HepG2 (cell line): ENCODE data around the gene OR8B4. TPM values are rescaled to one million over a fixed set of nuclear protein-coding genes. Genes with fewer than 3 reads are reported as not detected.

Experiments used
- ATAC-seq: fragments of 200-7000 bp; cut with Tn5 transposase; 3 replicates; pipeline ENCODE4 v1.9.1; 2020; ENCODE audit warnings: mild to moderate bottlenecking, moderate library complexity
- BruUV-seq: library from RNA; stranded (reverse); fragments of 400-500 nt; replicated peaks from 2 replicates; lab custom pipeline; 2021; lab: Mats Ljungman, UMichigan
- CTCF ChIA-PET: fragments of 300-600 bp; formaldehyde crosslinking; extraction: SDS; loops from one replicate; lab custom pipeline; 2021; ENCODE audit warnings: low total read pairs, inconsistent platforms, low intra/inter-chr PET ratio; lab: Yijun Ruan, JAX
- POLR2A ChIA-PET: fragments of 350-600 bp; sonication (Branson Sonifier 250); formaldehyde crosslinking; loops from one replicate; lab custom pipeline; 2020; ENCODE audit warnings: antibody characterized with exemption, inconsistent platforms; lab: Yijun Ruan, JAX
- DNase-seq: peaks from one replicate; pipeline ENCODE4 v3.0.0-alpha.2; 2015; ENCODE audit warnings: low spot score
- FAIRE-seq: peaks from 3 replicates; lab custom pipeline; 2011; peaks lifted over from hg19 to GRCh38; lab: Jason Lieb, UNC
- H2AFZ ChIP-seq: one replicate; pipeline ENCODE4 v1.6.1; 2011; ENCODE audit warnings: low read length, inconsistent platforms
- H3K27ac ChIP-seq: fragments of 300-600 bp; 3 replicates; pipeline ENCODE4 v1.8.0; 2011; ENCODE audit warnings: mixed run types, mild to moderate bottlenecking, mixed read lengths, low read length, inconsistent platforms; ENCODE audit not compliant: insufficient read depth; ENCODE audit errors: extremely low read length
- H3K27me3 ChIP-seq, 2 experiments: fragments of 200-600 bp in 1 of 2; 2 replicates in 1 of 2; 3 replicates in 1 of 2; pipeline versions ENCODE4 v1.6.0 to v1.8.0; 2011; ENCODE audit warnings: low read length in 2 of 2, mild to moderate bottlenecking in 2 of 2, moderate library complexity in 2 of 2, inconsistent platforms in 1 of 2; ENCODE audit not compliant: insufficient read depth in 2 of 2, control insufficient read depth in 1 of 2
- H3K36me3 ChIP-seq, 2 experiments: fragments of 200-600 bp in 1 of 2; replicated peaks in 1 of 2; 2 replicates in 1 of 2; 3 replicates in 1 of 2; pipeline versions ENCODE4 v1.5.1 to v1.8.0; 2011; ENCODE audit warnings: low read length in 2 of 2, inconsistent platforms in 1 of 2; ENCODE audit not compliant: insufficient read depth in 2 of 2, control insufficient read depth in 1 of 2
- H3K4me1 ChIP-seq: 2 replicates; pipeline ENCODE4 v1.5.1; 2012; ENCODE audit warnings: low read length, inconsistent platforms; ENCODE audit not compliant: insufficient read depth
- H3K4me2 ChIP-seq: 2 replicates; pipeline ENCODE4 v1.6.0; 2011; ENCODE audit warnings: low read depth, low read length, inconsistent platforms
- H3K4me3 ChIP-seq, 3 experiments: fragments of 200-600 bp in 1 of 3; sonication (generic), shearing (Covaris generic) in 1 of 3; replicated peaks in 1 of 3; 2 replicates each; pipeline ENCODE4 v1.5.1; 2011 to 2016; ENCODE audit warnings: low read length in 3 of 3, inconsistent platforms in 2 of 3, low read depth in 2 of 3, mild to moderate bottlenecking in 2 of 3, control low read depth in 1 of 3, mixed read lengths in 1 of 3; ENCODE audit not compliant: insufficient read depth in 1 of 3
- H3K79me2 ChIP-seq: one replicate; pipeline ENCODE4 v1.6.1; 2011; ENCODE audit warnings: low read length, inconsistent platforms; ENCODE audit not compliant: insufficient read depth
- H3K9ac ChIP-seq: 2 replicates; pipeline ENCODE4 v1.6.0; 2011; ENCODE audit warnings: mild to moderate bottlenecking, low read depth, low read length, inconsistent platforms; ENCODE audit not compliant: insufficient read depth
- H3K9me3 ChIP-seq: 2 replicates; pipeline ENCODE4 v1.5.1; 2012; ENCODE audit warnings: mild to moderate bottlenecking, low read length
- H4K20me1 ChIP-seq: 2 replicates; pipeline ENCODE4 v1.6.0; 2011; ENCODE audit warnings: inconsistent platforms, mild to moderate bottlenecking, low read length, moderate library complexity; ENCODE audit not compliant: insufficient read depth
- KAT2B ChIP-seq: fragments of 150-350 bp; IDR thresholded peaks from 2 replicates; pipeline ENCODE4 v1.6.1; 2014; ENCODE audit warnings: low read depth, low read length, borderline replicate concordance
- KLF13 ChIP-seq: sonication (generic); formaldehyde crosslinking; IDR thresholded peaks from 2 replicates; pipeline ENCODE4 v1.4.0; 2020; ENCODE audit warnings: mild to moderate bottlenecking, missing genetic modification reagents
- SMARCE1 ChIP-seq: fragments of 450-650 bp; IDR thresholded peaks from 2 replicates; pipeline ENCODE4 v1.6.1; 2017; ENCODE audit warnings: borderline replicate concordance
- SRSF9 ChIP-seq: fragments of 200-400 bp; formaldehyde crosslinking; IDR thresholded peaks from 2 replicates; pipeline ENCODE4 v1.6.1; 2018; ENCODE audit warnings: borderline replicate concordance, mild to moderate bottlenecking, low read depth, low read length; ENCODE audit not compliant: insufficient read depth, poor library complexity, severe bottlenecking
- SRY ChIP-seq: sonication (generic); formaldehyde crosslinking; IDR thresholded peaks from 2 replicates; pipeline ENCODE4 v1.8.0; 2022; ENCODE audit warnings: mild to moderate bottlenecking, missing genetic modification reagents
- TARDBP ChIP-seq: sonication (generic); formaldehyde crosslinking; IDR thresholded peaks from 2 replicates; pipeline ENCODE4 v1.8.0; 2022; ENCODE audit warnings: mild to moderate bottlenecking, missing genetic modification reagents
- TFDP2 ChIP-seq: sonication (generic); formaldehyde crosslinking; IDR thresholded peaks from 2 replicates; pipeline ENCODE4 v1.4.0; 2020; ENCODE audit warnings: missing genetic modification reagents
- ZKSCAN1 ChIP-seq: fragments of 150-350 bp; IDR thresholded peaks from 2 replicates; pipeline ENCODE4 v1.6.1; 2014; ENCODE audit warnings: low read length
- ZNF737 ChIP-seq: sonication (generic); formaldehyde crosslinking; IDR thresholded peaks from 2 replicates; pipeline ENCODE4 v1.5.0; 2020; ENCODE audit warnings: missing genetic modification reagents, mild to moderate bottlenecking, borderline replicate concordance
- ZNF766 ChIP-seq: sonication (generic); formaldehyde crosslinking; IDR thresholded peaks from 2 replicates; pipeline ENCODE4 v1.5.0; 2020; ENCODE audit warnings: missing genetic modification reagents, borderline replicate concordance
- ZNF792 ChIP-seq: IDR thresholded peaks from 2 replicates; pipeline ENCODE4 v1.6.1; 2016
- ZNF879 ChIP-seq: sonication (generic); formaldehyde crosslinking; IDR thresholded peaks from 2 replicates; pipeline ENCODE4 v1.8.1; 2023; ENCODE audit warnings: missing genetic modification reagents
- WGBS: methylation state at CpG from one replicate; pipeline ENCODE4 v1.1.6; 2017; ENCODE audit warnings: low lambda C conversion rate; 5-methylcytosine and 5-hydroxymethylcytosine counted together
- in situ Hi-C: cut with HindIII; loops from 2 replicates; pipeline ENCODE4 v1.10.0; 2017; ENCODE audit warnings: low pct_unique_long_range_greater_than_20kb; ENCODE audit not compliant: extremely low pct_ligation_motif_present
- intact Hi-C: fragments of 100-400 bp; cut with micrococcal nuclease; formaldehyde crosslinking; loops from one replicate; pipeline ENCODE4 v1.10.0; 2022; ENCODE audit not compliant: unreplicated experiment
- polyA plus RNA-seq, 8 experiments: library from polyadenylated mRNA; depleted of rRNA in 3 of 8; stranded (reverse) in 7 of 8; unstranded in 1 of 8; fragments of >200 nt; fragmentation: Illumina TruSeq in 4 of 8; extraction: Trizol in 4 of 8; gene quantifications; 2 replicates each; pipeline versions ENCODE4 v1.2.1 to v1.2.3, GENCODE V29; 2011 to 2016; ENCODE audit warnings: low read depth in 4 of 8, missing spikeins in 1 of 8, mixed read lengths in 1 of 8; ENCODE audit not compliant: insufficient read depth in 1 of 8
- total RNA-seq, 5 experiments: library from RNA; depleted of rRNA; stranded (reverse); fragments of >200 nt; fragmentation: Illumina TruSeq; extraction: Trizol; gene quantifications; 2 replicates each; pipeline ENCODE4 v1.2.3, GENCODE V29; 2016; ENCODE audit warnings: low read depth in 1 of 5
- TF ChIP-seq, protein P1 (sequence below): sonication (generic); formaldehyde crosslinking; IDR thresholded peaks from 2 replicates; pipeline ENCODE4 v1.5.1; 2020; ENCODE audit warnings: missing genetic modification reagents, mild to moderate bottlenecking, borderline replicate concordance
- TF ChIP-seq, protein P2 (sequence below): sonication (generic); formaldehyde crosslinking; IDR thresholded peaks from 2 replicates; pipeline ENCODE4 v1.4.0; 2020; ENCODE audit warnings: mild to moderate bottlenecking, missing genetic modification reagents

Gene OR8B4
- total and polyA plus RNA-seq, 2 of the 13 experiments (the other 11 are each of a cell fraction or from before 2014, with no cell fraction given) = not detected

GRCh38 chr11:124434699-124435098, 10.0 kb upstream of the OR8B4 start:
- no peak for TF ChIP-seq ZNF879 (CRISPR knock-in tag)
- TF ChIP-seq, protein P1, sequence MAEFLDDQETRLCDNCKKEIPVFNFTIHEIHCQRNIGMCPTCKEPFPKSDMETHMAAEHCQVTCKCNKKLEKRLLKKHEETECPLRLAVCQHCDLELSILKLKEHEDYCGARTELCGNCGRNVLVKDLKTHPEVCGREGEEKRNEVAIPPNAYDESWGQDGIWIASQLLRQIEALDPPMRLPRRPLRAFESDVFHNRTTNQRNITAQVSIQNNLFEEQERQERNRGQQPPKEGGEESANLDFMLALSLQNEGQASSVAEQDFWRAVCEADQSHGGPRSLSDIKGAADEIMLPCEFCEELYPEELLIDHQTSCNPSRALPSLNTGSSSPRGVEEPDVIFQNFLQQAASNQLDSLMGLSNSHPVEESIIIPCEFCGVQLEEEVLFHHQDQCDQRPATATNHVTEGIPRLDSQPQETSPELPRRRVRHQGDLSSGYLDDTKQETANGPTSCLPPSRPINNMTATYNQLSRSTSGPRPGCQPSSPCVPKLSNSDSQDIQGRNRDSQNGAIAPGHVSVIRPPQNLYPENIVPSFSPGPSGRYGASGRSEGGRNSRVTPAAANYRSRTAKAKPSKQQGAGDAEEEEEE (CRISPR knock-in tag) = no peak
- TF ChIP-seq KAT2B = no peak
- TF ChIP-seq KLF13 (CRISPR knock-in tag) = no peak
- no peak for TF ChIP-seq TARDBP (CRISPR knock-in tag)
- TF ChIP-seq SRSF9 = no peak
- no peak for TF ChIP-seq ZNF766 (CRISPR knock-in tag)
- no peak for TF ChIP-seq SMARCE1
- TF ChIP-seq SRY = no peak
- TF ChIP-seq ZNF737 (CRISPR knock-in tag) = no peak
- no peak for TF ChIP-seq TFDP2 (CRISPR knock-in tag)
- no peak for TF ChIP-seq ZKSCAN1
- no peak for TF ChIP-seq ZNF792
- TF ChIP-seq, protein P2, sequence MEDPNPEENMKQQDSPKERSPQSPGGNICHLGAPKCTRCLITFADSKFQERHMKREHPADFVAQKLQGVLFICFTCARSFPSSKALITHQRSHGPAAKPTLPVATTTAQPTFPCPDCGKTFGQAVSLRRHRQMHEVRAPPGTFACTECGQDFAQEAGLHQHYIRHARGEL (CRISPR knock-in tag) = no peak
- CTCF ChIA-PET = no interaction called here
- BruUV-seq = no TSS peak
- ATAC-seq = no peak
- Histone ChIP-seq H3K79me2 (no peaks in the 10 kb centered on the region), H3K36me3 (no peaks in the 10 kb centered on the region), H3K27ac (no peak overlapping the region), H3K4me2 (no peak overlapping the region), H3K9me3 (peaks cover 7% of the 10 kb centered on the region), H2AFZ (no peak overlapping the region), H3K4me3 (no peak overlapping the region), H4K20me1 (no peaks in the 10 kb centered on the region), H3K9ac (no peak overlapping the region), H3K4me1 (no peaks in the 10 kb centered on the region), H3K27me3 (no peaks in the 10 kb centered on the region)
- POLR2A ChIA-PET = no interaction called here
- DNase-seq = no peak
- in situ Hi-C loops (no loop called here), intact Hi-C loops (no loop called here)
- no peak for FAIRE-seq
- WGBS = 0% methylated on average over 2 of the region's 2 CpGs
